IMR-90 (cell line): ENCODE results near the gene MTTP. TPM values are rescaled to one million over a fixed set of nuclear protein-coding genes. Genes with fewer than 3 reads are reported as not detected.

ENCODE experiments used
- ATAC-seq: fragments of 200-7000 bp; cut with Tn5 transposase; 2 replicates; pipeline ENCODE4 v1.9.1; 2020; ENCODE audit warnings: low read depth, mild to moderate bottlenecking, moderate library complexity
- BruUV-seq: library from RNA; stranded (reverse); fragments of 400-500 nt; replicated peaks from 2 replicates; lab custom pipeline; 2021; lab: Mats Ljungman, UMichigan
- CTCF ChIA-PET: fragments of 300-600 bp; formaldehyde crosslinking; extraction: SDS; loops from one replicate; lab custom pipeline; 2021; ENCODE audit warnings: antibody characterized with exemption; lab: Yijun Ruan, JAX
- POLR2A ChIA-PET: fragments of 300-600 bp; sonication (Branson Sonifier 250); formaldehyde crosslinking; loops from one replicate; lab custom pipeline; 2022; ENCODE audit warnings: antibody characterized with exemption; ENCODE audit not compliant: unreplicated experiment; lab: Charles Lee
- DNase-seq: peaks from one replicate; pipeline ENCODE4 v3.0.0; 2013
- H2AFZ ChIP-seq: replicated peaks from 2 replicates; pipeline ENCODE3; 2013; ENCODE audit warnings: low read length, mild to moderate bottlenecking; ENCODE audit not compliant: poor library complexity
- H2AK5ac ChIP-seq: 2 replicates; pipeline ENCODE4 v1.6.1; 2013; ENCODE audit warnings: low read depth, low read length, inconsistent platforms
- H2AK9ac ChIP-seq: replicated peaks from 2 replicates; pipeline ENCODE3; 2013; ENCODE audit warnings: mild to moderate bottlenecking, low read depth, low read length, moderate library complexity; ENCODE audit not compliant: poor library complexity
- H2BK120ac ChIP-seq: 2 replicates; pipeline ENCODE4 v1.6.1; 2013; ENCODE audit warnings: low read depth, low read length, inconsistent platforms
- H2BK15ac ChIP-seq: 3 replicates; pipeline ENCODE4 v1.6.1; 2013; ENCODE audit warnings: low read depth, low read length, inconsistent platforms
- H2BK20ac ChIP-seq: 2 replicates; pipeline ENCODE4 v1.6.1; 2013; ENCODE audit warnings: low read depth, mild to moderate bottlenecking, inconsistent platforms, low read length, moderate library complexity
- H2BK5ac ChIP-seq: 2 replicates; pipeline ENCODE4 v1.6.1; 2013; ENCODE audit warnings: mild to moderate bottlenecking, low read depth, low read length, inconsistent platforms; ENCODE audit not compliant: poor library complexity, severe bottlenecking
- H3K14ac ChIP-seq: replicated peaks from 2 replicates; pipeline ENCODE4 v1.6.1; 2013; ENCODE audit warnings: low read depth, low read length, inconsistent platforms
- H3K18ac ChIP-seq: 2 replicates; pipeline ENCODE4 v1.6.1; 2013; ENCODE audit warnings: low read depth, low read length, control low read depth
- H3K23ac ChIP-seq: 2 replicates; pipeline ENCODE4 v1.6.1; 2013; ENCODE audit warnings: low read depth, low read length, inconsistent platforms
- H3K27ac ChIP-seq: 2 replicates; pipeline ENCODE4 v1.5.1; 2013; ENCODE audit warnings: mild to moderate bottlenecking, control low read depth, low read length; ENCODE audit not compliant: insufficient read depth
- H3K27me3 ChIP-seq: 2 replicates; pipeline ENCODE4 v1.6.1; 2013; ENCODE audit warnings: low read length; ENCODE audit not compliant: control insufficient read depth, insufficient read depth
- H3K36me3 ChIP-seq: 2 replicates; pipeline ENCODE4 v1.6.1; 2013; ENCODE audit warnings: low read length, mixed read lengths; ENCODE audit not compliant: control insufficient read depth, insufficient read depth
- H3K4ac ChIP-seq: 2 replicates; pipeline ENCODE4 v1.6.1; 2013; ENCODE audit warnings: low read depth, low read length, inconsistent platforms
- H3K4me1 ChIP-seq: 2 replicates; pipeline ENCODE4 v1.6.1; 2013; ENCODE audit warnings: low read length, mixed read lengths; ENCODE audit not compliant: control insufficient read depth, insufficient read depth
- H3K4me2 ChIP-seq: 2 replicates; pipeline ENCODE4 v1.6.1; 2013; ENCODE audit warnings: low read depth, mild to moderate bottlenecking, control low read depth, low read length, moderate library complexity
- H3K4me3 ChIP-seq: 2 replicates; pipeline ENCODE4 v1.5.1; 2013; ENCODE audit warnings: low read depth, mild to moderate bottlenecking, control low read depth, low read length, moderate library complexity; ENCODE audit not compliant: insufficient read depth
- H3K56ac ChIP-seq: 2 replicates; pipeline ENCODE4 v1.6.1; 2013; ENCODE audit warnings: low read length, inconsistent platforms; ENCODE audit not compliant: insufficient read depth; ENCODE audit errors: extremely low read depth
- H3K79me1 ChIP-seq, 2 experiments: 2 replicates each; pipeline ENCODE4 v1.6.1; 2013; ENCODE audit warnings: low read length in 2 of 2, inconsistent platforms in 1 of 2, low read depth in 1 of 2
- H3K9ac ChIP-seq: 2 replicates; pipeline ENCODE4 v1.6.1; 2013; ENCODE audit warnings: low read depth, low read length, control low read depth
- H3K9me1 ChIP-seq: 2 replicates; pipeline ENCODE4 v1.6.1; 2013; ENCODE audit warnings: low read length, inconsistent platforms; ENCODE audit not compliant: insufficient read depth
- H3K9me3 ChIP-seq: 2 replicates; pipeline ENCODE4 v1.6.1; 2013; ENCODE audit warnings: low read length; ENCODE audit not compliant: control insufficient read depth, insufficient read depth
- H4K20me1 ChIP-seq: 2 replicates; pipeline ENCODE4 v1.6.1; 2013; ENCODE audit warnings: low read length, inconsistent platforms; ENCODE audit not compliant: insufficient read depth
- H4K5ac ChIP-seq: 2 replicates; pipeline ENCODE4 v1.6.1; 2013; ENCODE audit warnings: mild to moderate bottlenecking, low read depth, low read length, control low read depth
- H4K8ac ChIP-seq, 2 experiments: 2 replicates each; pipeline ENCODE4 v1.6.1; 2013; ENCODE audit warnings: low read depth in 2 of 2, low read length in 2 of 2, control low read depth in 1 of 2, inconsistent platforms in 1 of 2
- H4K91ac ChIP-seq: 2 replicates; pipeline ENCODE4 v1.6.1; 2013; ENCODE audit warnings: low read depth, low read length, inconsistent platforms; ENCODE audit not compliant: insufficient read depth
- BHLHE40 ChIP-seq: fragments of 150-350 bp; IDR thresholded peaks from 2 replicates; pipeline ENCODE4 v1.6.1; 2016; ENCODE audit warnings: mild to moderate bottlenecking, low read depth, low read length
- CEBPB ChIP-seq: IDR thresholded peaks from 2 replicates; pipeline ENCODE4 v1.6.1; 2012; ENCODE audit warnings: low read depth, low read length, improper control_type of control experiment
- CHD1 ChIP-seq: IDR thresholded peaks from 2 replicates; pipeline ENCODE4 v1.6.1; 2012; ENCODE audit warnings: low read depth, low read length, improper control_type of control experiment
- FOS ChIP-seq: fragments of 150-350 bp; IDR thresholded peaks from 2 replicates; pipeline ENCODE4 v1.6.1; 2016; ENCODE audit warnings: low read depth, low read length
- MAFK ChIP-seq: IDR thresholded peaks from 2 replicates; pipeline ENCODE4 v1.6.1; 2012; ENCODE audit warnings: low read depth, low read length, improper control_type of control experiment
- MAZ ChIP-seq: IDR thresholded peaks from 2 replicates; pipeline ENCODE4 v1.6.1; 2012; ENCODE audit warnings: low read depth, mild to moderate bottlenecking, low read length, improper control_type of control experiment, moderate library complexity, borderline replicate concordance
- MXI1 ChIP-seq: IDR thresholded peaks from 2 replicates; pipeline ENCODE4 v1.6.1; 2012; ENCODE audit warnings: low read depth, mild to moderate bottlenecking, low read length, moderate library complexity, borderline replicate concordance
- NFE2L2 ChIP-seq: fragments of 150-350 bp; IDR thresholded peaks from 2 replicates; pipeline ENCODE4 v1.6.1; 2016; ENCODE audit warnings: low read depth, mild to moderate bottlenecking, low read length
- POLR2A ChIP-seq: IDR thresholded peaks from 2 replicates; pipeline ENCODE4 v1.6.1; 2012; ENCODE audit warnings: mild to moderate bottlenecking, low read depth, low read length
- RAD21 ChIP-seq: IDR thresholded peaks from 2 replicates; pipeline ENCODE4 v1.6.1; 2012; ENCODE audit warnings: low read length, improper control_type of control experiment
- RCOR1 ChIP-seq: IDR thresholded peaks from 2 replicates; pipeline ENCODE4 v1.6.1; 2012; ENCODE audit warnings: mild to moderate bottlenecking, low read length, improper control_type of control experiment; ENCODE audit not compliant: insufficient replicate concordance
- RFX5 ChIP-seq: IDR thresholded peaks from 2 replicates; pipeline ENCODE4 v1.8.0; 2012; ENCODE audit warnings: low read depth, mild to moderate bottlenecking, low read length, moderate library complexity
- SMC3 ChIP-seq: fragments of 150-350 bp; IDR thresholded peaks from 2 replicates; pipeline ENCODE4 v1.6.1; 2016; ENCODE audit warnings: low read depth, mild to moderate bottlenecking, antibody characterized with exemption, low read length, moderate library complexity
- WGBS, 2 experiments: methylation state at CpG; one replicate each; pipeline versions ENCODE4 v1.1.5 to v1.1.7; 2013; ENCODE audit warnings: missing lambda C conversion rate in 2 of 2; ENCODE audit not compliant: insufficient read length in 1 of 2; ENCODE audit errors: extremely low coverage in 2 of 2; 5-methylcytosine and 5-hydroxymethylcytosine counted together
- dilution Hi-C: fragments of 300-500 bp; cut with HindIII; formaldehyde crosslinking; loops from one replicate; pipeline ENCODE4 v1.14.3; 2018; ENCODE audit warnings: low sequenced_read_pairs; ENCODE audit not compliant: unreplicated experiment
- in situ Hi-C: fragments of 300-500 bp; cut with MboI; formaldehyde crosslinking; loops from 3 replicates; pipeline ENCODE4 v1.14.3; 2019; ENCODE audit warnings: low sequenced_read_pairs, inconsistent platforms, mixed read lengths
- intact Hi-C: fragments of 100-400 bp; cut with micrococcal nuclease; formaldehyde crosslinking; loops from 2 replicates; pipeline ENCODE4 v1.10.0; 2022
- polyA plus RNA-seq, 3 experiments: library from polyadenylated mRNA; depleted of rRNA; stranded (reverse); fragments of >200 nt; gene quantifications; 2 replicates each; pipeline ENCODE4 v1.2.3, GENCODE V29; 2012; ENCODE audit warnings: low replicate concordance in 1 of 3
- total RNA-seq: library from RNA; depleted of rRNA; stranded (reverse); fragments of >200 nt; gene quantifications from 2 replicates; pipeline ENCODE4 v1.2.3, GENCODE V29; 2012
- TF ChIP-seq, protein P1 (sequence below): conservative IDR thresholded peaks from 2 replicates; pipeline ENCODE4 v1.5.1; 2012; ENCODE audit warnings: mild to moderate bottlenecking, low read depth, low read length, improper control_type of control experiment
- TF ChIP-seq, protein P2 (sequence below): fragments of 150-350 bp; IDR thresholded peaks from 2 replicates; pipeline ENCODE4 v1.6.1; 2017; ENCODE audit warnings: mild to moderate bottlenecking, antibody characterized with exemption, low read length, low read depth
- TF ChIP-seq, protein P3 (sequence below): fragments of 150-350 bp; IDR thresholded peaks from 2 replicates; pipeline ENCODE4 v1.6.1; 2016; ENCODE audit warnings: low read depth, mild to moderate bottlenecking, low read length, moderate library complexity, borderline replicate concordance

MTTP gene
- total and polyA plus RNA-seq, 2 of the 4 experiments (the other 2 are of a cell fraction): under 0.01 to 0.03 TPM

DNA sequence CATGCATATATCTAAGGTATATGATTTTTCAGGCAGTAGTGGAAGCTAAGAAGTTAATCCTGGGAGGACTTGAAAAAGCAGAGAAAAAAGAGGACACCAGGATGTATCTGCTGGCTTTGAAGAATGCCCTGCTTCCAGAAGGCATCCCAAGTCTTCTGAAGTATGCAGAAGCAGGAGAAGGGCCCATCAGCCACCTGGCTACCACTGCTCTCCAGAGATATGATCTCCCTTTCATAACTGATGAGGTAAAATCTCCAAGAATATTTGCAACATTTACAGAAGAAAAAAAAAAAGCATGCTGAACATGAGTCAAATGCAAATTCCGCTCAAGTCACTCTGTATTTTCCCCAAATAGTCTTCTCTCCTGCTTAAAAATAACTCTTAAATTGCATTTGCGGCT, 32.1 kb downstream of the MTTP start:
- BruUV-seq: no TSS peak
- TF ChIP-seq, protein P1, sequence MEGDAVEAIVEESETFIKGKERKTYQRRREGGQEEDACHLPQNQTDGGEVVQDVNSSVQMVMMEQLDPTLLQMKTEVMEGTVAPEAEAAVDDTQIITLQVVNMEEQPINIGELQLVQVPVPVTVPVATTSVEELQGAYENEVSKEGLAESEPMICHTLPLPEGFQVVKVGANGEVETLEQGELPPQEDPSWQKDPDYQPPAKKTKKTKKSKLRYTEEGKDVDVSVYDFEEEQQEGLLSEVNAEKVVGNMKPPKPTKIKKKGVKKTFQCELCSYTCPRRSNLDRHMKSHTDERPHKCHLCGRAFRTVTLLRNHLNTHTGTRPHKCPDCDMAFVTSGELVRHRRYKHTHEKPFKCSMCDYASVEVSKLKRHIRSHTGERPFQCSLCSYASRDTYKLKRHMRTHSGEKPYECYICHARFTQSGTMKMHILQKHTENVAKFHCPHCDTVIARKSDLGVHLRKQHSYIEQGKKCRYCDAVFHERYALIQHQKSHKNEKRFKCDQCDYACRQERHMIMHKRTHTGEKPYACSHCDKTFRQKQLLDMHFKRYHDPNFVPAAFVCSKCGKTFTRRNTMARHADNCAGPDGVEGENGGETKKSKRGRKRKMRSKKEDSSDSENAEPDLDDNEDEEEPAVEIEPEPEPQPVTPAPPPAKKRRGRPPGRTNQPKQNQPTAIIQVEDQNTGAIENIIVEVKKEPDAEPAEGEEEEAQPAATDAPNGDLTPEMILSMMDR: no peak
- no peak for TF ChIP-seq MXI1
- TF ChIP-seq, protein P2, sequence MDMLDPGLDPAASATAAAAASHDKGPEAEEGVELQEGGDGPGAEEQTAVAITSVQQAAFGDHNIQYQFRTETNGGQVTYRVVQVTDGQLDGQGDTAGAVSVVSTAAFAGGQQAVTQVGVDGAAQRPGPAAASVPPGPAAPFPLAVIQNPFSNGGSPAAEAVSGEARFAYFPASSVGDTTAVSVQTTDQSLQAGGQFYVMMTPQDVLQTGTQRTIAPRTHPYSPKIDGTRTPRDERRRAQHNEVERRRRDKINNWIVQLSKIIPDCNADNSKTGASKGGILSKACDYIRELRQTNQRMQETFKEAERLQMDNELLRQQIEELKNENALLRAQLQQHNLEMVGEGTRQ: no peak
- TF ChIP-seq SMC3: no peak
- no peak for TF ChIP-seq RAD21
- no peak for TF ChIP-seq POLR2A
- no peak for TF ChIP-seq BHLHE40
- no peak for TF ChIP-seq FOS
- TF ChIP-seq MAFK: no peak
- TF ChIP-seq, protein P3, sequence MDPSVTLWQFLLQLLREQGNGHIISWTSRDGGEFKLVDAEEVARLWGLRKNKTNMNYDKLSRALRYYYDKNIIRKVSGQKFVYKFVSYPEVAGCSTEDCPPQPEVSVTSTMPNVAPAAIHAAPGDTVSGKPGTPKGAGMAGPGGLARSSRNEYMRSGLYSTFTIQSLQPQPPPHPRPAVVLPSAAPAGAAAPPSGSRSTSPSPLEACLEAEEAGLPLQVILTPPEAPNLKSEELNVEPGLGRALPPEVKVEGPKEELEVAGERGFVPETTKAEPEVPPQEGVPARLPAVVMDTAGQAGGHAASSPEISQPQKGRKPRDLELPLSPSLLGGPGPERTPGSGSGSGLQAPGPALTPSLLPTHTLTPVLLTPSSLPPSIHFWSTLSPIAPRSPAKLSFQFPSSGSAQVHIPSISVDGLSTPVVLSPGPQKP: no peak
- TF ChIP-seq RFX5: no peak
- no peak for TF ChIP-seq RCOR1
- TF ChIP-seq MAZ: no peak
- TF ChIP-seq CHD1: no peak
- no peak for TF ChIP-seq CEBPB
- no peak for TF ChIP-seq NFE2L2
- Histone ChIP-seq H3K18ac (no peak overlapping the region), H2BK20ac (no peak overlapping the region), H3K23ac (no peak overlapping the region), H3K14ac (no peak overlapping the region), H2AFZ (no peak overlapping the region), H2AK5ac (no peak overlapping the region), H2AK9ac (no peak overlapping the region), H3K27me3 (no peaks in the 10 kb centered on the region; the same call in 1 of the 2 replicates), H2BK120ac (no peak overlapping the region), H3K27ac (no peak overlapping the region), H3K56ac (no peak overlapping the region), H4K5ac (no peak overlapping the region), H4K8ac (no peak overlapping the region), H3K4ac (no peak overlapping the region), H3K4me3 (no peak overlapping the region), H3K4me2 (no peak overlapping the region), H4K91ac (no peak overlapping the region), H4K20me1 (no peaks in the 10 kb centered on the region), H3K9me3 (no peaks in the 10 kb centered on the region), H2BK5ac (no peak overlapping the region), H3K9ac (no peak overlapping the region), H2BK15ac (no peak overlapping the region), H3K79me1 (no peaks in the 10 kb centered on the region), H3K4me1 (no peaks in the 10 kb centered on the region), H3K9me1 (no peaks in the 10 kb centered on the region), H3K36me3 (no peaks in the 10 kb centered on the region)
- POLR2A ChIA-PET: no interaction called here
- no CpG with 5 or more reads among the region's 2 CpGs for WGBS, 2 experiments
- in situ Hi-C loops: no loop called here
- dilution Hi-C loops: no loop called here
- ATAC-seq (no peak), DNase-seq (no peak)
- CTCF ChIA-PET: no interaction called here
- intact Hi-C loops: no loop called here
